Iris pigment epithelial cell (primary cell): ENCODE measurements around the gene KCNJ14.

ENCODE experiments used
- DNase-seq: peaks from one replicate; pipeline ENCODE4 v3.0.0-alpha.2; 2011; ENCODE audit warnings: low read depth

Gene KCNJ14

DNA sequence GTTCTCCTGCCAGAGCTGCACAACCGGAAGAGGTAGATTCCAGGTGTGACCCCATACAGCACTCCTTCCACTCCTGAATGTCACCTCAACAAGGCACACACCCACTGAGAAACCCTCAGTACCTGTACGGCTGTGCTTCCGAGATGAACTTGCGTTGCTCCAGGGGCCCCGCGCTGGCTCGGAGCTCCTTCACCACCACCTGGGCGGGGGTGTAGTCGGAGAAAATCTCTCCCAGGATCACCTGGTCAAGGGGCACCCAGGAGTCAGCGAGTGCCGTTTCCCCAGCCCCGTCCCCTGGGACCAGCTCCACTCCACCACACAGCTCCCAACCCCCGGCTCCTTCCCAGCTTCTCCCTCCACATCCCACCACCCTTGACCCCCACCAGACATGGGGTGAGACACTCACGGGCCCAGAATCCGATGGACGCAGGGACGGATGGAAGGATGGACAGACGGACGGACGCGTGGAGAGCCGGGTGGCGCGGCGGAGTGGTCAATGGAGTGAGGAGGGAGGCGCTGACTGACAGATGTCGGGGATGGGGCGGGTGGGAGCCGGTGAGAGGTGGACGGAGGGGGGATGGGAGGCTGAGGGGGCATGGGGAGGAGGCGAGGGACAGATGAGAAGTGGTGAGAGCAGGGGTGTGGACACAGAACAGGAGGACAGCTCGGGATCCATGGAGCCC is 53.5 kb downstream of the KCNJ14 start:
- DNase-seq = no peak

GRCh38 chr19:48509467-48510194 is 54.3 kb downstream of the KCNJ14 start:
- DNase-seq = peak; percentile 18

DNA sequence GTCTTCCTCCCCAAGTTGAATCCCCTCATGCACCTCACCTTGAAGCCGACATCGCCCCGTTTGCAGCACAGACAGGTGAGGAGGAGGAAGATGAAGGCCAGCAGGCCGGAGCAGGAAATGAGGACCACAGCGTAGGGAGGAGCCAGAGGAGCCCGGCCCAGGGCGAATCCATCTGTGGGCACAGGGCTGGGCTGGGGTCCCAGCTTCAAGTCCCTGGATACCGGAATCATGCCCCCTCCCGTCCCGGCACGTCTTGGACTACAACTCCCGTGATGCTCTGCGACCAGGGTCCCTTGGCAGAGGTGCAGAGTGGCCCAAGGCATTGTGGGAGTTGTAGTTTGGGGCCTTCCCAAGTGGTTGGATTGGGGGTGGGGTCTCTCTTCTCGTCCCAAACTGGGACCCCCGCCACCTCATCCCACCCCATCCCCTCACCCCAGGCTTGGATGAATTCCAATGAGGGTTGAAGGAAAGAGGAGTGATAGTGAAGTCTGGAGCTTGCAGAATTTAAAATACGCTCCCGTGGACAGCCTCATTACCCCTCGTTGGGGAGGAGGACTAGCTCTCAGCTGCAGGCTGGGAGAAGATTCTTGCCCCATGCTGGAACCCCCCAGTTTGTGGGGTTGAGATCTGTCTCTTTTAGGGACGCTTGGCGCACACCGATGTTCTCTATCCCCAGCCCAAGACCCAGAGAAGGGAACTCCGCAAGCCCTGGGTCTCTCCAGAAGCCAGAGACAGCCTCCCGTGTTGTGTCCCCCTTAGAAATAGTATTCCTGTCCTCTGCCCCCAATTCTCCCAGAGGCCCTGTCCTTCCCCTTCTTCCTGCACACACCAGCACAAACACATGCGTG is 55.3 kb downstream of the KCNJ14 start:
- DNase-seq = peak; percentile 44

- DNase-seq = no peak
These were observed 56.0 kb downstream of the KCNJ14 start for GRCh38 chr19:48511321-48511731.

- peak; percentile 24 for DNase-seq
These were observed 56.6 kb downstream of the KCNJ14 start, which contains the start of gene LMTK3 for GRCh38 chr19:48511800-48512503. Gene LMTK3, minus strand, starts transcription at chr19:48511835. Its CDS starts 259 bp downstream, at chr19:48511576.

GRCh38 chr19:48512504-48513288 is 57.3 kb downstream of the KCNJ14 start:
- peak; percentile 11 for DNase-seq

GRCh38 chr19:48513289-48514122 is 58.1 kb downstream of the KCNJ14 start:
- DNase-seq = peak; percentile 74

- DNase-seq = no peak
These were observed 58.7 kb downstream of the KCNJ14 start for GRCh38 chr19:48514123-48514458.

GRCh38 chr19:48516536-48516935 is 61.2 kb downstream of the KCNJ14 start:
- DNase-seq = no peak
